OCI-LY1 (cell line): ENCODE data around the gene CNTNAP5.

Experiments used
- H2AFZ ChIP-seq: fragments of 200-600 bp; sonication (generic), shearing (Covaris generic); 2 replicates; pipeline ENCODE4 v1.6.0; 2014; ENCODE audit warnings: antibody characterized with exemption, mild to moderate bottlenecking, low read length
- H3F3A ChIP-seq: fragments of 200-600 bp; sonication (generic), shearing (Covaris generic); 2 replicates; pipeline ENCODE4 v1.6.0; 2014; ENCODE audit warnings: mild to moderate bottlenecking, antibody characterized with exemption, low read length, moderate library complexity; ENCODE audit not compliant: insufficient read depth
- H3K27ac ChIP-seq: fragments of 200-600 bp; sonication (generic); 2 replicates; pipeline ENCODE4 v1.5.1; 2014; ENCODE audit warnings: low read length, mixed run types, mild to moderate bottlenecking, low read depth; ENCODE audit not compliant: poor library complexity, severe bottlenecking
- H3K27me3 ChIP-seq: fragments of 200-600 bp; sonication (generic); 2 replicates; pipeline ENCODE4 v1.6.0; 2014; ENCODE audit warnings: antibody characterized with exemption, mild to moderate bottlenecking, low read length, moderate library complexity; ENCODE audit not compliant: insufficient read depth
- H3K36me3 ChIP-seq: fragments of 200-600 bp; sonication (generic); 2 replicates; pipeline ENCODE4 v1.6.1; 2014; ENCODE audit warnings: mild to moderate bottlenecking, antibody characterized with exemption, low read length, moderate library complexity, mixed read lengths; ENCODE audit not compliant: insufficient read depth
- H3K4me1 ChIP-seq: fragments of 200-600 bp; sonication (generic); 2 replicates; pipeline ENCODE4 v1.5.1; 2014; ENCODE audit warnings: mild to moderate bottlenecking, low read length, moderate library complexity; ENCODE audit not compliant: insufficient read depth, severe bottlenecking
- H3K4me2 ChIP-seq: fragments of 200-600 bp; sonication (generic), shearing (Covaris generic); 2 replicates; pipeline ENCODE4 v1.6.1; 2014; ENCODE audit warnings: low read length
- H3K4me3 ChIP-seq: fragments of 200-600 bp; sonication (generic); 2 replicates; pipeline ENCODE4 v1.5.1; 2014; ENCODE audit warnings: low read length, low read depth, mild to moderate bottlenecking, mixed read lengths; ENCODE audit not compliant: poor library complexity, severe bottlenecking
- H3K79me2 ChIP-seq: fragments of 200-600 bp; shearing (Covaris generic); 2 replicates; pipeline ENCODE4 v1.6.1; 2016; ENCODE audit warnings: mixed run types, low read length, mixed read lengths; ENCODE audit not compliant: insufficient read depth
- H3K9ac ChIP-seq: fragments of 200-600 bp; sonication (generic), shearing (Covaris generic); 2 replicates; pipeline ENCODE4 v1.6.1; 2014; ENCODE audit warnings: mild to moderate bottlenecking, low read length, mixed read lengths
- H3K9me2 ChIP-seq: fragments of 200-600 bp; sonication (generic), shearing (Covaris generic); 2 replicates; pipeline ENCODE4 v1.6.1; 2014; ENCODE audit warnings: low read depth, mild to moderate bottlenecking, low read length, mixed read lengths
- H3K9me3 ChIP-seq: fragments of 200-600 bp; shearing (Covaris generic); 2 replicates; pipeline ENCODE4 v1.6.1; 2014; ENCODE audit warnings: low read length, mixed read lengths
- H4K20me1 ChIP-seq: fragments of 200-600 bp; sonication (generic), shearing (Covaris generic); 2 replicates; pipeline ENCODE4 v1.6.0; 2016; ENCODE audit warnings: mild to moderate bottlenecking, low read length; ENCODE audit not compliant: insufficient read depth
- EZH2 ChIP-seq: fragments of 200-600 bp; sonication (generic), shearing (Covaris generic); IDR thresholded peaks from 2 replicates; pipeline ENCODE4 v1.8.0; 2017; ENCODE audit warnings: borderline replicate concordance, mixed run types, mild to moderate bottlenecking, antibody characterized with exemption, low read length, moderate library complexity, mixed read lengths
- TF ChIP-seq, protein P1 (sequence below): fragments of 200-600 bp; sonication (generic), shearing (Covaris generic); IDR thresholded peaks from 2 replicates; pipeline ENCODE4 v1.5.1; 2017; ENCODE audit warnings: mild to moderate bottlenecking, antibody characterized with exemption, low read length, moderate library complexity, mixed read lengths

The CNTNAP5 gene

DNA sequence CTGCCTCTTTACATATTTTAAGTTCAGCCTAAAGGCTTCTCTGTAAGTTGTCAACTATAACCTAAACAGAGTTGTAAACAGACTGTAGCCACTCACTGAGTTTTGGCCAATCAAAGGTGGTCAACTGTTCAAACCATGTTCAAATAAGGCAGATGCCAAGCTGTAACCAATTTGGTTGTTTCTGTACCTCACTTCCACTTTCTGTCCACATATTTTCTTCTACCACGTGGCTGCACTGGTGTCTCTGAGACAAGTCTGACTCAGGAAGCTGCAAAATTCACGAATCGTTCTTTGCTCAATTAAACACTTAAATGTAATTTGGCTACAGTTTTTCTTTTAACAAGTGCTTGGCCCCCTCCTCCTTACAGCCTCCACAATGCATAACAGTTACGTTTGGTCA is 555.2 kb downstream of the CNTNAP5 start:
- Histone ChIP-seq H3K4me3 (no peak overlapping the region), H3K36me3 (no peaks in the 10 kb centered on the region), H3K4me1 (no peaks in the 10 kb centered on the region), H3K79me2 (no peaks in the 10 kb centered on the region), H3K4me2 (no peak overlapping the region), H3K9me2 (no peaks in the 10 kb centered on the region), H3F3A (no peaks in the 10 kb centered on the region), H3K9me3 (no peaks in the 10 kb centered on the region), H3K27me3 (no peaks in the 10 kb centered on the region), H4K20me1 (no peaks in the 10 kb centered on the region), H2AFZ (no peak overlapping the region), H3K27ac (no peak overlapping the region), H3K9ac (no peak overlapping the region)
- no peak for TF ChIP-seq EZH2

DNA sequence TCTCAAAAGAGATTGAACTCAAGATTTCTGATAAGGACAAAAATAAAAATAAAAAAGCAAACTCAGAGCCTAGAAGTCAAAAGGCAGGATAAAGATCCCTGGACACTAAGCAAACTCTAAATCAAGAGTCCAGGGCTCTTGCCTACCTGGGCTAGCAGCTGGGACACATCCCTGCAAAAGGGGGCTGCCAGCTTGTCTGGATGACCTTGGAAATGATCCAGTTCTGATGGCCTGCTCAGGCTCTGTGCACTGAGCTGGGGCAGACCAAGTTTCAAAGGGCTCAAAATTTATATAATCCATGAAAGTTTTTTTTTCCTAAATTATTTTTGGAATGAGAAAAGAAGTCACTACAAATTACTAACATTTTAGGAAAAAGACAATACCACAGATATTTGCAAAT is 557.3 kb downstream of the CNTNAP5 start:
- Histone ChIP-seq H4K20me1 (no peaks in the 10 kb centered on the region), H3K9me2 (no peaks in the 10 kb centered on the region), H3K4me1 (no peaks in the 10 kb centered on the region), H3F3A (no peaks in the 10 kb centered on the region), H3K27me3 (no peaks in the 10 kb centered on the region), H3K4me3 (no peak overlapping the region), H3K79me2 (no peaks in the 10 kb centered on the region), H3K27ac (no peak overlapping the region), H3K4me2 (no peak overlapping the region), H3K36me3 (no peaks in the 10 kb centered on the region), H3K9ac (no peak overlapping the region), H2AFZ (no peak overlapping the region), H3K9me3 (no peaks in the 10 kb centered on the region)
- TF ChIP-seq, protein P1, sequence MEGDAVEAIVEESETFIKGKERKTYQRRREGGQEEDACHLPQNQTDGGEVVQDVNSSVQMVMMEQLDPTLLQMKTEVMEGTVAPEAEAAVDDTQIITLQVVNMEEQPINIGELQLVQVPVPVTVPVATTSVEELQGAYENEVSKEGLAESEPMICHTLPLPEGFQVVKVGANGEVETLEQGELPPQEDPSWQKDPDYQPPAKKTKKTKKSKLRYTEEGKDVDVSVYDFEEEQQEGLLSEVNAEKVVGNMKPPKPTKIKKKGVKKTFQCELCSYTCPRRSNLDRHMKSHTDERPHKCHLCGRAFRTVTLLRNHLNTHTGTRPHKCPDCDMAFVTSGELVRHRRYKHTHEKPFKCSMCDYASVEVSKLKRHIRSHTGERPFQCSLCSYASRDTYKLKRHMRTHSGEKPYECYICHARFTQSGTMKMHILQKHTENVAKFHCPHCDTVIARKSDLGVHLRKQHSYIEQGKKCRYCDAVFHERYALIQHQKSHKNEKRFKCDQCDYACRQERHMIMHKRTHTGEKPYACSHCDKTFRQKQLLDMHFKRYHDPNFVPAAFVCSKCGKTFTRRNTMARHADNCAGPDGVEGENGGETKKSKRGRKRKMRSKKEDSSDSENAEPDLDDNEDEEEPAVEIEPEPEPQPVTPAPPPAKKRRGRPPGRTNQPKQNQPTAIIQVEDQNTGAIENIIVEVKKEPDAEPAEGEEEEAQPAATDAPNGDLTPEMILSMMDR: no peak
- no peak for TF ChIP-seq EZH2

DNA sequence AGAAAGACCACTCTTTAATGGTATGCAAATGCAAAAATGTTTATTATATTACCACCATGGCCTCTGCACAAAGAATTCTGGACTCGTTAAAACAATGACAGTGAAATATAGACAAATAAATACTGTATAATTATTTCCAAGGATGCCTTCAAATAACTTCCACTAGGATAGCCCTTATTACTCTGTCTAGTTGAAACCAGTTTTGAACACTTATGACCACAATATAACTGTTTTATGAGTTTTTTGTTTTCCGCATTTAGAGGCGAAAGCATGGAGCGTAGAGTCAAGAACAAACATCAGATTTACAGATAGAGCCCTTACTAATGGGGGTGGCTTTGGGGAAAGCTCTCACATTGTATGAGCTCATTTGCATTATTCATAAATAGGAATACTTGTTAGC is 559.5 kb downstream of the CNTNAP5 start:
- Histone ChIP-seq H3K27ac (no peak overlapping the region), H3K27me3 (no peaks in the 10 kb centered on the region), H3F3A (no peaks in the 10 kb centered on the region), H3K79me2 (no peaks in the 10 kb centered on the region), H4K20me1 (no peaks in the 10 kb centered on the region), H3K4me3 (no peak overlapping the region), H3K4me2 (no peak overlapping the region), H3K9ac (no peak overlapping the region), H3K4me1 (no peaks in the 10 kb centered on the region), H3K36me3 (no peaks in the 10 kb centered on the region), H3K9me3 (no peaks in the 10 kb centered on the region), H2AFZ (no peak overlapping the region), H3K9me2 (no peaks in the 10 kb centered on the region)
- TF ChIP-seq, protein P1: no peak
- TF ChIP-seq EZH2: no peak

DNA sequence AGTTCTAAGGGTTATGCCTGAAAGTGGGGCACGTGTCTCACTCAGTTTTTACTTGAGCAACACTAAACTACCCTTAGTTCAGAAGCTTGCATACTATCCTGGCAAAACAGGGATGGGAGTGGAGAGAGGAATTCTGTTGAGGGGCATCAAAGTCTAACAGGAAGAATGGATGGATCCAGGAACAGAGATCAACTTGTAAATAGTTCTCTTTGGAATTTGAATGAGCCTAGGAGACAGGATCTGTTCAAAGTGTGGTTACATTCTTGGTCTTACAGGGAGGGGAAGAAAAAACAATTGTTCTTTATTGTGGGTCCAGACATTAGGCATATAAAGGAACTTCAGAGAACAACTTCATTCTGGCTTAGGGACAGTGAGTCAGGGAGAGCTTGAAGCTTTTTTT is 560.2 kb downstream of the CNTNAP5 start:
- Histone ChIP-seq H3K9me3 (no peaks in the 10 kb centered on the region), H3K4me1 (no peaks in the 10 kb centered on the region), H4K20me1 (no peaks in the 10 kb centered on the region), H3K9ac (no peak overlapping the region), H3F3A (no peaks in the 10 kb centered on the region), H2AFZ (no peak overlapping the region), H3K27me3 (no peaks in the 10 kb centered on the region), H3K79me2 (no peaks in the 10 kb centered on the region), H3K4me2 (no peak overlapping the region), H3K4me3 (no peak overlapping the region), H3K36me3 (no peaks in the 10 kb centered on the region), H3K9me2 (no peaks in the 10 kb centered on the region), H3K27ac (no peak overlapping the region)
- no peak for TF ChIP-seq EZH2
- TF ChIP-seq, protein P1: no peak
